GM23338 (cell line): ENCODE results near the gene RMI2.

Experiments used
- CTCF ChIP-seq, 2 experiments: fragments of 200-600 bp in 1 of 2; sonication (generic) in 1 of 2; conservative IDR thresholded peaks; 2 replicates each; pipeline versions ENCODE4 v1.5.1 to v1.6.1; 2016 to 2017; ENCODE audit warnings: antibody characterized with exemption in 2 of 2, low read depth in 2 of 2, mild to moderate bottlenecking in 2 of 2, moderate library complexity in 1 of 2
- EZH2 ChIP-seq: fragments of 200-600 bp; sonication (generic); IDR thresholded peaks from one replicate; pipeline ENCODE4 v1.8.0; 2017; ENCODE audit warnings: antibody characterized with exemption, mild to moderate bottlenecking, low read depth; ENCODE audit not compliant: unreplicated experiment
- EZH2phosphoT487 ChIP-seq: fragments of 200-600 bp; sonication (generic); IDR thresholded peaks from one replicate; pipeline ENCODE4 v1.8.1; 2018; ENCODE audit warnings: antibody characterized with exemption; ENCODE audit not compliant: unreplicated experiment
- POLR2AphosphoS5 ChIP-seq: IDR thresholded peaks from 2 replicates; pipeline ENCODE4 v1.6.1; 2016; ENCODE audit warnings: antibody characterized with exemption, low read depth

DNA sequence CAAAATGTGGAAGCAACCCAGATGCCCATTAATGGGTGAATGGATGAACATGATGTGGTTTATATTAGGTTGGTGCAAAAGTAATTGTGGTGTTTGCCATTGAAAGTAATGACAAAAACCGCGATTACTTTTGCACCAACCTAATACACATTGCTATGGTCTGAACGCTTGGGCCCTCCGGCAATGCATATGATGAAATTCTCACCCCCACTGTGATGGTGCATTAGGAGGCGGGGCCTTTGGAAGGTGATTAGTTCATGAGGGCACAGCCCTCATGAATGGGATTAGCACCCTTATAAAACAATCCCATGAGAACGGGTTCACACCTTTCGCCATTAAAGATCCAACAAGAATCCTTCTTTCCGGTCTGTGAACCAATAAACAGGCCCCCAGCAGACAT is 38.9 kb upstream of the RMI2 start:
- TF ChIP-seq EZH2phosphoT487: no peak
- no peak for TF ChIP-seq CTCF (conservative IDR thresholded peaks at IDR 0.05; ENCODE audit: low read depth in 2 of 2)
- no peak for TF ChIP-seq EZH2
- TF ChIP-seq POLR2AphosphoS5: no peak
